ENCODE data around the gene PLCB2.

PLCB2 gene

DNA sequence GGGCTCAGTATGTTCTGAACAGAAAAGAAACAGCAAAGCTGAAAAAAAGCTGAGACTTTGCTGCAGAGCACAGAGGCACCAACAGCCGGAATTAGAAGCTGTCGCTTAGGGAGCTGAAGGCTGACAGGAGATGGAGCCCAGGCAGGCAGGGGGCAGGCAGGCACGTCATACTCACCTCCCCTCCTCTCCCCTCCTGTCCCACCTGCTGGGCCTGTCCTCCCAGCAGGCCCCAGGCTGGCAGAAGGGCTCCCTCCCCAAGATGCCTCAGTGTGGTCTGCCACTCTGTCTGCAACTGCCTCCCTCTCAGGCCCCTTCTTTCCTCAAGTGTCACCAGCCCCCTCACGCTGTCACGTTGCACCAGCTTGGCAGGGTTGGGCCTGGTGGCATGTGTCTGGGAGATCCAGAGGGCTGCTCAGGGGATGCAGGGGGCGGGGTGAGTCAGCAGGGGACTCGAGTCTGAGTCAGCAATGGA, 21.6 kb downstream of the PLCB2 start:
- no peak for DNase-seq (ENCODE audit: low read depth in 2 of 2)

DNA sequence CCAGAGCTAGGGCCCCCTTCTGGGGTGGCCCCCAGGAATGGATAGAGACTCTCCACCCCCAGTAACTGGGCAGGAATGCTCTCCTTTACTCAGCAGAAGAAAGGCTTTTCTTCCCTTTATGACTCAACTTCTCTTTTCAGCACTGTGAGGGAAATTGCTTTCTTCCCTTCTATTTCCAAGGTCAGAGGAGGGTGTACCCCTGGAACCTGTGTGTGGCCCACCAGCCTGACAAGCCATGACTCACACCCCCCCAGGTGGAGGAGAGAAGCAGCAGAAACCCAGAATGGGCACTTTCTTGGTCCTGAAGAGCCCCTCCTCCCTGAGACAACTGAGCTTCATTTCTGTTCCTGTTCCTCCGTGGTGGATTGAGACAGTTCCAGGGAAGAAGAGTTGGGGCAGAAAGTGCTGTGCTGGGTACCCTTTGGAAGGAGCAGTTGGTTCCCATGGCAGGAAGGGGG, 22.2 kb downstream of the PLCB2 start:
- no peak for DNase-seq (ENCODE audit: low read depth in 2 of 2)

DNA sequence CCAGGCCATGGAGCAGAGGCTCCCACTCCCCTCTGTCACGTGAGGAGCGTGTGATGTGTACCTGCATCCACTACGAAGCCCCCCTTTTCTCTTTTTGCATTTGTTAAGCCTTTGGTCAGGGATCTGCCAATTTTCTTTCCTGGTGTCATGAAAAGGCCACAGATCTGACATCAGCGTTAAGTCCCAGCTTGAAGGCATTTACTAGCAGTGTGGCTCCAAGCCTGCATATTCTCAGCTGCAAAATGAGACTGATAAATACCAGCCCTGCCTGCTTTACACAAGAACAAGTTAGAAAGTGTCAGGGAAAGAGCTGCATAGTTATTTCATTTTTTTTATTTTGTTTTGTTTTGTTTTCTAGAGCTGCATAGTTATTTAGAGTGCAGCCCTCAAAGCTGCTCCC, 22.6 kb downstream of the PLCB2 start:
- DNase-seq (ENCODE audit: low read depth in 2 of 2), result no peak

DNA sequence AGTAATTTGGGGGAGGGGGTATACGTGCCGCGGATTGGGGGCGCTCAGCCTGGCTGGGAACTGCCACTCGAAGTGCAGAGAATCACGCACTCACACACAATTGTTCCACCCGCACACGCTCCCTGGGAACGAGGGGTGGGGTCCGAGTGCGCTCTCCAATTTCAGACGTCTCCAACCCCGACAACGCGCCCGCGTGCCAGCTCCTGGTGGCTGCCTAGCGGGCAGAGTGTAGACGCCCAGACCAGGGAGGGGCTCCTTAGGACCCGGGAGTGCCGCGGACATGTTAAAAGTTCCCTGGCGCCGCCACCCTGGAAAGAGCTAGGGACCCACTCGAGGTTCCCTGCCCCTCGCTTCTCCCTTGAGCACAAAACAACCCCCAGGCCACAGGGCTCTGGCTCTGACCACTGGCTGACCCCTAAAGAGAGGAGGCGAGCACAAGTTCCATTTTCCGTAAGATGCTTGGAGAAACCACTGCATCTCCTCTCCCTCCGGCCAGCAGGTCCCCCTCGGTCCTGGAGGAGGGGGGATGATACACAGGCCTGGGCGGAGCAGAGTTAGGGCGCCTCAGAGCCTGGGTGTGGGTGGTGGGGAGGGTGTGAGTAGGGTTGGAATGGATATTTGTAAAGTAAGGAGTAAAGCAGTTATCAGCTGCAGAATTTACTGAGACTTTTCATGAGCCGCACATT, 24.0 kb downstream of the PLCB2 start:
- DNase-seq (ENCODE audit: low read depth in 2 of 2), result no peak

DNA sequence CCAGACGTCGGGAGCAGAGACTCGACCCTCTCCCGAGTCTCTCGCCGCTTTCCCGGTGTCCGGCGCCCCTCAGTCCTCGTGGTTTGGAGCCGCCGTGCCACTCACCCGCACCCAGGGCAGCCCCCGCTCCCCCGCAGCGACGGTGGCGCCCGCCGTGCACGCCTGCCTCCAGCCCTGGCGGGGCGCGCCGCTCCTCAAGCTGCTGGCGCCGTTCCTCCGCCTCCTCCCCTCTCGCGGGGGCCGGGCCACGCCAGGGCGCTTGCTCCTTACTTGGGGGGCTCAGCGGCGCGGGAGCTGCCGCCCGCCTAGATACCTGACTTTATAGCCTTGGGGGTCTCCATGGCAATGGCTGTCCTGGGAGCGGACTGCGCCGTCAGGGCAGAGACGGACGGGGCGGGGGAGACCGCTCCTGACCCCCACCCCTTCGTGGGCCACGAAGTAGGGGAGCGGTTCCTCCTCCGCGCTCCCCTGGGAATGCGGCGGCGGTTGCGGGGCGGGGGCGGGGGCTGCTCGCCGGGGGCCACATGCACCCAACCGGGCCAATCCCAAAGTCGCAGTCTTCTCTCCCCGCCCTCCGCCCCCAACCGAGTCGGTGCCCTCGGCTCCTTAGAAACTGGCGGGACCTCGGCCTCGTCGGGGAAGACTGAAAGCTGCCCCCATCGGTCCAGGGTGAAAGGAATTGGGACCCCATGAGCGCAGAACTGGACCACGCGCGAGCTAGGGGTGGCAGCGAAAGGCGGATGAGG, 24.7 kb downstream of the PLCB2 start, which contains the start of gene ANKRD63:
Gene ANKRD63 (minus strand): TSS at position 196 of the 746 bp plus-strand sequence. CDS start 478 bp downstream, outside the sequence.
- no peak for DNase-seq (ENCODE audit: low read depth in 2 of 2)

DNA sequence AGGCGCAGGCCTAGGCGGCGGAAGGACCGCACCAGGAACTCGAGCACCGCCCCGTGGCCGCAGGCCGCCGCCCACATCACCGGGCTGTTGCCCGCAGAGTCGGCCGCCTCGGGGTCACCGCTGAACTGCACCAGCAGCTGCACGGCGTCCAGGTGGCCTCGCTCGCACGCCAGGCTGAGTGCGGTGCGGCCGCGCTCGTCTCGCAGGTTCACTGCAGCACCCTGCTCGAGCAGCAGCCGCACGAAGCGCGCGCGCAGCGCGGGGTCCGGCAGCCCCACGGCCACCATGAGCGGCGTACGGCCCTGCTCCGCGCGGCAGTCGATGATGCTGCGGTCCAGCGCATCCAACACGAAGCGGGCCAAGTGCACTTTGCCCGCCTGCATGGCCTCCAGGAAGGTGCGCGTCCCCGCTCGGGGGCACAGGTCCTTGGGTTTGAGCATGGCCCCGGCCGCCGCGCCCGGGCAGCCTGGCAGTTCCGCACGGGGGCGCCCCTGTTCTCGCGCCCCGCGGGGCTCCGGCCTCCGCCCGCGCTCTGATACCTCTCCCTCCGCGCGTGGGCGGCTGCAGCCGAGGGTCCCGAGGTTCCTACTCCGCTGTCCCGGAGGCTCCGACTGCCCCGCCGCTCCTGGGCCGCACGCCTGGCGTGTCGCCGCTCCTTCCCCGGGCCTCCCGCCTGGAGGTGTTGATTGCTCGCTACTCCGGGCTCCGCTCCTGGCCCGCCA, 25.4 kb downstream of the PLCB2 start:
- no peak for DNase-seq (ENCODE audit: low read depth in 2 of 2)

DNA sequence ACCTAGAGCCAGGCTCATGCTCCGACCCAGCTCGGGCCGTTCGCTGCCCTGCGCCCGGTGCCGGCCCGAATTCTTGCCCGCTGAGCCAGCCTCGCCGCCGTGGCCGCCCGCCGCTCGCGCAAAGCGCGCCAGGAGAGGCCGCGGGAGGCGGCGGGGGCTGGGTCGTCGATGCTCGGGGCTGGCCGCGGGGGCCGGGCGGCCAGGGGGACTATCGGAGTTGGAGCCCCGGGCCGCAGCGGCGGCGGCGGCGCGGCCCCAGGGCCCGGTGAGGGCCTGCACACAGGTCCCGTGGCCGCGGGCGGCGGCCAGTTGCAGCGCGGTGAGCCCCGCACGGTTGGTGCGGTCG, 26.0 kb downstream of the PLCB2 start:
- DNase-seq (ENCODE audit: low read depth in 2 of 2), result no peak

DNA sequence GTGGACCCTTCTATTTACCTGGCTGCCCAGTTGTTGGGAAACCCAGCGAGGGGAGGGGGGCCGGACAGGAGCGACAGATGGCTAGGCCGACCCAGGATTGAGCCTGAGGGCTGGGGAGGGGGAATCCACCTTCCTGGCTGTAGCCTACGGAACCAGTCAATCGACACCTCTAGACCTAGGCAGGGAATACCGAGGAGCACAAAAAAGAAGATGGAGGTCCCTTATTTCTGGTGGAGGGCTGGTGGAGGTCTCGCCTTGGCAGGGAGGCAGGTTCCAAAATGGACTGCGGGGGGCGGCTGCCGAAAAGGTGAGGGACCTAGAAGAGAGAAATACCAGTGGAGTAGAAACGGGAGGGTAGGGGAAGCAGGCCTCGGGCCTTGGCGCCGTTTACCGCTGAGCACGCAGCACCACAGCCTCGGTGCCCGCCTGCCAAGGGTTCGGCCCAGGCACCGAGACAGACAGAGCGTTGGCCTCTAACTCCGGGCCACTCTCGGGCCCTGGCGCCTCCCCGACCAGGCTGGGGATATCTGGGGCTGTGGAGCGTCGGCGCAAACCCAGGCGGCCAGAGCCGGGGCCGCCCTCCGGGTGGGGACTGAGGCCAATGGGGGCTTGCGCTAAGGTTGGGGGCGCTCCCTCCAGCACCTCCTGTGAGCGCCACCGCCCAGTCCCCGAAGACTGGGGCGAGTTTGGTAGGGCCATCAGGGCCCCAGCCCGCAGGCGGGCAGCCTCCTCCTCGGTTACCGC, 26.5 kb downstream of the PLCB2 start:
- DNase-seq (ENCODE audit: low read depth in 2 of 2), result no peak

DNA sequence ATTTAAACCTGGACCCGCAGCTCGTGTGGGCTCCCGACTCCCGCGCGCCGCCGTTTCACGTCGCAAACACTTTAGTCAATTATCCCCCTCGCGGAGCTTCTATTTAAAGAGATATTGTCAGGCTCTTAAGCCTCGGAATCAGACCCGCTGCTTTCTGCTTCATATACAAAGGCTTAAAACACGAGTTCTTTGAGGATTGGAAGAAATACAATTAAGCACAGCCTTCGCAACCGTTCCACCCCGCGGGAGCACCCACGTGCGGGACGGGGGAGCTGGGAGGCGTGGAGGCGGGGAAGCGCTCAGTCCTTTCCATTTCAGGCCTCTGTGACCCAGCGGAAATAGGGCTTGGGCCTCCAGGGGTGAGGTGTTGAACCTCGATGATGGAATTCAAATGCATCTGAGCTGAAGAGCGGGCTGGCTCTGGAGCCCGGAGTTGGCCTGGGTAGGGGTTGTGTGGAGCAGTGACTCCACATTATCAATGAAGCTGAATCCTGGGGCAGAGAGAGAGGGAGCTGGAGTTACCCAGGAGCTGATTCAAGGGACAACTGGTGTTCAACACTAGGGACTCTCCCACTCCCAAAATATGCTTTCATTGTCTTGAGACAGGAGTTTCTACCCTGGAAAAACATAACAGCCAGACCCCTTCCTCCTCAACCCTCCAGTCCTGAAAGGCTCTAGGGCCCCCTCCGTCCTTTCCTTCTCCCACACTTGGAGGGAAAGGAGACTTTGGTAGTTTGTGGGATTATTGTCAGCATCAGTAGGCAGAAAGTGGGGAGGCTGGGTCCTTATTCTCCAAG, 27.3 kb downstream of the PLCB2 start:
- no peak for DNase-seq (ENCODE audit: low read depth in 2 of 2)

DNA sequence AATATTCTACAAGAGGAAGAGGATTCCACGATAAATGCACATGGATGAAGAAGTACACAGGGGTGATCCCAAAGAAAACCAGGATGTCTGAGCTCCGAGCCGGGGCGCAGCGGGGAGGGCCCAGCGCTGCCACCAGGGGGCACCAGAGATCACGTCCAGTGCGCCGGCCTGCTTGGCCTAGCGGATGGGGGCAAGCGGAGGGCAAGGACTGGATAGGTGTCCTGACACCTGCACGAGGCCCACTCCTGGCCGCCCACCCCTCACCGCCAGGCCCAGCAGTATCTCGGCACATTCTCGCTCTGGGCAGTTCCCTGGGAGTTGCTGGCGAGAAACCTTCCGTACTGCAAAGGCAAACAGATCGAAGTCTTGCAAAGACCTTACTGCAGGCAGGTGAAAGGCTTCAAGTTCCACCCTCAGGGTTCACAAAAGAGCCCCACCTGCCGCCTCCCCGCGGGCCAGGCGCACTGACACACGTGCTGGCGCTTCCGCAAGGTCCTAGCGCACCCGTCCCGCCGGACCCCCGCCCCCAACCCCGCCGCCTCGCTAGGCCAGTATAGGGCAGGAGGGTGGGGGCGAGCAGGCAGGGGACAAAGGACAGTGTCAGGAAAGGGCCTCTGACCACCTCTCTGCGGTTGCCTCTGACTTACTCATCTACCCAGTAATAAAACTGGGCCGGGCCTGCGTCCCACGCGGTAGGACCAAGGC, 28.1 kb downstream of the PLCB2 start:
- DNase-seq (ENCODE audit: low read depth in 2 of 2), result peak; percentile 22 to 65

DNA sequence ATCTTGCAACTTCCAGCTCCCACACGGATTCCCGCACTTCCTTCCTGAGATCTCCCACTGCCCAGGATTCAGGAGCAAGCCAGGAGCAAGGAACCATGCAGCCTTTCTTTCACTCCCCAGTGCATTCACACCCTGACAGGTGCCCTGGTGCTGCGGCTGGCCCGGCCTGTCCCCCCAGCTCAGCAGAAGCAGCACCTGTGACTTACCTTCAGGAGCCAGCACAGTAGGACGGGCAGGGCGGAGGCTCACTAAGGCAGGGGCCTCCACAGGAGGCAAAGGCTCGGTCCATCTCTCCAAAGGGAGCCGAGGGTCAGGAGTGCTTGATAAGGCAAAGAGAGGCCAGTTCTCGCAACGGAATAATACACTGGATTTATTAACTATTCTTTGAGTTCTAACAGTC, 29.7 kb downstream of the PLCB2 start:
- no peak for DNase-seq (ENCODE audit: low read depth in 2 of 2)

DNA sequence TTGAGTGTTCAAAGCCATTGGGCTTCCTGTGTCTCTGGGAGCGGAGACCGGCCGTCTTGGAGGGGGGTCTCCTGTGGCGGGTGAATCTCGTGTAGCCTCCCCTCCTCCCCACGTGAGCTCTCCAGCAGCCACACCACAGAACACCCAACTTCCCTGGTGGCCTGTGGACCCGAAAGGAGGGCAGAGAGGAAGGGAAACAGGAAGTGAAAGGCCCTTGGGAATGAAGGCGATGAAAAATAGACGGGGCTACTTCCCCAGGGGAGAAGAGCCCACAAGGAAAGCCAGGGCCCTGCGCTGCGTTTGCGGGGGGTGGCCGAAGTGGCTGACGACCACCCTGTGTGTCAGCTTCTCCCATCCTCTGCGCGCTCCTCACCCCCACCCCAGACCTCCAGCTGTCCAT, 30.3 kb downstream of the PLCB2 start:
- DNase-seq (ENCODE audit: low read depth in 2 of 2), result no peak

DNA sequence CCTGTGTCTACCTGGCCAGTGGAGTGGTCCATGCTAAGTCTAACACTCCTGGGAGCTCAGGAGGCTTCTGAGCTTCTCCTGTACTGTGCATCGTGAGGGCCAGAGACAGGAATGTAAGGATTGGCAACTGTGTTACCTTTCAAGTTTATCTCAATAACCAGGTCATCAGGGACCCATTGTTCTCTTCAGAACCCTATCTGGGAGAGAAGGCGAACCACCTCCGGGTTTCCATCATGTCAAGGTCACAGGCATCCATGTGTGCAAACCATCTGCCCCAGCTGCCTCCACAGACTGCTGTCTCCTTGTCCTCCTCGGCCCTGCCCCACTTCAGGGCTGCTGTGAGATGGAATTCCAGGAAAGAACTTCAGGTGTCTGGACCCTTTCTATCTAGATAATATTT, 30.8 kb downstream of the PLCB2 start:
- DNase-seq (ENCODE audit: low read depth in 2 of 2), result no peak

DNA sequence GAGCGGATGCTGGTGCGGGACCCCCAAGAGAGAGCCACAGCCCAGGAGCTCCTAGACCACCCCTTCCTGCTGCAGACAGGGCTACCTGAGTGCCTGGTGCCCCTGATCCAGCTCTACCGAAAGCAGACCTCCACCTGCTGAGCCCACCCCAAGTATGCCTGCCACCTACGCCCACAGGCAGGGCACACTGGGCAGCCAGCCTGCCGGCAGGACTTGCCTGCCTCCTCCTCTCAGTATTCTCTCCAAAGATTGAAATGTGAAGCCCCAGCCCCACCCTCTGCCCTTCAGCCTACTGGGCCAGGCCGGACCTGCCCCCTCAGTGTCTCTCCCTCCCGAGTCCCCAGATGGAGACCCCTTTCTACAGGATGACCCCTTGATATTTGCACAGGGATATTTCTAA, 31.8 kb downstream of the PLCB2 start:
- no peak for DNase-seq (ENCODE audit: low read depth in 2 of 2)

DNA sequence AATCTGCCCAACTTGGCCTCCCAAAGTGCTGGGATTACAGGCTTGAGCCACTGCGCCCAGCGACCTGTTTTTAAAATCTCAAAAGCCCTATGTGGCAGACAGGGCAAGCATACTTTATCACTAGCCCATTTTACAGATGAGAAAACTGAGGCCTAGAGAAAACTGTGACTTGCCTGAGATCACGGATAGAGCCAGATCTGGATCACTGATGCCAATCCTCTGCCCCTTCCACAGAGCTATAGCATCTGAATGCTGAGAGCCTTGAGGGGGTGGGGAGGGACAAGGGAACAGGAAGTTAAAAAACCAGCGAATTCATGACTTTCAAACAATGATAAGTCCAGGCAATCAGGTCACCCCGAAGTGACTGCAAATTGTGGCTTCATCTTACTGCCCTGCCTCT, 32.2 kb downstream of the PLCB2 start:
- DNase-seq (ENCODE audit: low read depth in 2 of 2), result no peak

DNA sequence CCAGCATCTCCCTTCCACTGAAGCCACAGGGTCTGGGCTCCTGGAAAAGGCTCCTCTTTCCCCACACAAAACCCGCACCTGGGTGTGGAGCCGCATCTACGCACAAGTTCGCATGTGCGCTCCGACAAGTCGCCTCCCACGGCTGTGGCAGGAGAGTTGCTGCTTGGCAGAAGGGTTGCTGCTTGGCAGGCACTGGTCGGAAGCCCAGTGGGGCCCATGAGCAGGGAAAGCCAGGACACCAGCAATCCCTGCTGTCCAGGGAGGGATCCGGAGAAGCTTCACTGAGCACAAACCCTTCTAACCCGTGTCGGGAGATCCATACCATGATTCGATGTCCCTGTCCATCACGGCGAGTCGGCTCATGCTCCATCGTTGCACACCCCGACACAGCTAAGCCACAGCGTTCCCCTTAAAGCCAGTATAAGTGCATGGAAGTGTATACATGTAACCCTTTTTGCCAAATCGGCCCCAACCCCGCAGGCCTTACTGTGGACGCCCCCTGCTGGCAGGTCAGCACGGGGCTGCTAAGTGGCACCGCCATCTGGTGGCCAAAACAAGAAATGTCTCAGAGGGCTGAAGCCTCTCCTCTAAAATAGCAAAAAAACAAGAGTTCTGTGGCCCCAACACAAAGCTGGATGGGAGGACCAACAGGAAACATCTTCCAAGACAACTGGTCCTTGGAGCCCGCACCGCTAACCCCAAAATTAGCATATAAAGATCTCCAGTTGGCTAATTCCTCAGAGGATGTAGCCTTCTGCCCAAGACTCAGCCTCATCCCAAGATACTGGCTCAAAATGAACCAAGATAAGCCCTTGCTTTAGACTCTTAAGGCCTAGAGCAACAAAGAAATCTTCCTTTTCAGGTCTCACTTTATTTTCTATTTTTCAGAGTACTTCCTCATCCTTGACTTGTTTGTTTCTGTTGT, 33.1 kb downstream of the PLCB2 start:
- DNase-seq (ENCODE audit: low read depth in 2 of 2), result peak; percentile 76 to 87

DNA sequence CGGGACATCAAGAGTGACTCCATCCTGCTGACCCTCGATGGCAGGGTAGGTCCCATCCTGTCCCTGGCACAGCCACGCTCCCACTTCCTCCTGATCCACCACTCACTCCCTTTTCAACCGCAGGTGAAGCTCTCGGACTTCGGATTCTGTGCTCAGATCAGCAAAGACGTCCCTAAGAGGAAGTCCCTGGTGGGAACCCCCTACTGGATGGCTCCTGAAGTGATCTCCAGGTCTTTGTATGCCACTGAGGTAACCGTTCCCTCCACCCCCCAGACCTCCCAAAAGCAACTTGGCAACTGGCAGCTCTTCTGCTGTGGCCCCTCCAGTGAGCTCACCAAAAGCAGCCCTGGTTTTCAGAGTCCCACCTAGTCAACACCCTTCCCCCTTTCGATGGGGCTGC, 34.3 kb downstream of the PLCB2 start:
- DNase-seq (ENCODE audit: low read depth in 2 of 2), result no peak

DNA sequence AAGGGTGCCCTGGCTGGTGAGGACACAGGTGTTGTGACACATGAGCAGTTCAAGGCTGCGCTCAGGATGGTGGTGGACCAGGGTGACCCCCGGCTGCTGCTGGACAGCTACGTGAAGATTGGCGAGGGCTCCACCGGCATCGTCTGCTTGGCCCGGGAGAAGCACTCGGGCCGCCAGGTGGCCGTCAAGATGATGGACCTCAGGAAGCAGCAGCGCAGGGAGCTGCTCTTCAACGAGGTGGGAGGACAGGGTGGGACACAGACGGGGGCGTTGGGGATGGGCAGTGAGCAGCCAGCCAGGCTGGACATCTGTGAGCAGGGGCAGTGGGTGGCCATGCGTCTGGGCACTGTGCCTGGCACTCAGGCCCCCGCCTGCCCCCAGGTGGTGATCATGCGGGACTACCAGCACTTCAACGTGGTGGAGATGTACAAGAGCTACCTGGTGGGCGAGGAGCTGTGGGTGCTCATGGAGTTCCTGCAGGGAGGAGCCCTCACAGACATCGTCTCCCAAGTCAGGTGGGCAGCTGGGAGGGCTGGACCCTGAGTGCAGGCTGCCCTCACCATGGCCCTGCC, 35.2 kb downstream of the PLCB2 start:
- DNase-seq (ENCODE audit: low read depth in 2 of 2), result no peak
